NCI-H2227 (cell line): ENCODE data around the gene NCKAP1.

ENCODE experiments used
- DNase-seq: peaks from one replicate; lab custom pipeline; 2025; ENCODE audit not compliant: unreplicated experiment; lab: John Stamatoyannopoulos, UW

NCKAP1 gene

GRCh38 chr2:182951948-182952663 lies 86.2 kb downstream of the NCKAP1 start:
- DNase-seq: no peak

- DNase-seq: no peak
These were observed 87.7 kb downstream of the NCKAP1 start for GRCh38 chr2:182950546-182950945.

GRCh38 chr2:182949572-182950189 lies 88.6 kb downstream of the NCKAP1 start:
- DNase-seq: no peak

GRCh38 chr2:182949052-182949451 lies 89.2 kb downstream of the NCKAP1 start:
- DNase-seq: no peak

GRCh38 chr2:182946958-182947369 lies 91.3 kb downstream of the NCKAP1 start:
- peak; percentile 61 for DNase-seq

GRCh38 chr2:182943339-182943738 lies 94.9 kb downstream of the NCKAP1 start:
- DNase-seq: no peak

GRCh38 chr2:182942756-182943155 lies 95.5 kb downstream of the NCKAP1 start:
- no peak for DNase-seq

GRCh38 chr2:182941919-182942318 lies 96.3 kb downstream of the NCKAP1 start:
- DNase-seq: no peak

- DNase-seq: no peak
These were observed 97.0 kb downstream of the NCKAP1 start for GRCh38 chr2:182941121-182941722.

- no peak for DNase-seq
These were observed 100.4 kb downstream of the NCKAP1 start for GRCh38 chr2:182937870-182938269.

GRCh38 chr2:182933629-182934028 lies 104.6 kb downstream of the NCKAP1 start:
- no peak for DNase-seq

GRCh38 chr2:182929972-182930371 lies 108.3 kb downstream of the NCKAP1 start:
- no peak for DNase-seq

GRCh38 chr2:182924306-182924705 lies 114.0 kb downstream of the NCKAP1 start:
- DNase-seq: no peak

- no peak for DNase-seq
These were observed 117.0 kb downstream of the NCKAP1 start for GRCh38 chr2:182921234-182921633.

- DNase-seq: no peak
These were observed 117.6 kb downstream of the NCKAP1 start for GRCh38 chr2:182920631-182921056.

GRCh38 chr2:182920089-182920488 lies 118.2 kb downstream of the NCKAP1 start:
- no peak for DNase-seq

GRCh38 chr2:182918961-182919652 lies 119.2 kb downstream of the NCKAP1 start:
- no peak for DNase-seq

- DNase-seq: no peak
These were observed 120.3 kb downstream of the NCKAP1 start for GRCh38 chr2:182917924-182918323.

- no peak for DNase-seq
These were observed 121.8 kb downstream of the NCKAP1 start for GRCh38 chr2:182916417-182916816.

GRCh38 chr2:182915369-182916326 lies 122.6 kb downstream of the NCKAP1 start:
- DNase-seq: peak; percentile 30

- DNase-seq: no peak
These were observed 123.4 kb downstream of the NCKAP1 start for GRCh38 chr2:182914852-182915251.
